Measurements from ENCODE around the gene JRKL. TPM values are rescaled to one million over a fixed set of nuclear protein-coding genes. Genes with fewer than 3 reads are reported as not detected.
"Not testable (repeated sequence)": the region's sequence is repeated elsewhere in the genome, so short reads cannot be mapped to it uniquely, and the experiment has no call there.

The JRKL gene
- total and polyA plus RNA-seq, 2 of the 8 experiments (the other 6 are each of a cell fraction or from before 2014, with no cell fraction given): 1.4 to 4.9 TPM

GRCh38 chr11:96432654-96433053 is 42.8 kb downstream of the JRKL start:
- H2BK120ac ChIP-seq (replicated peaks; ENCODE audit: low read depth, low read length); H2BK12ac ChIP-seq (ENCODE audit: low read depth, low read length); H4K5ac ChIP-seq (ENCODE audit: insufficient read length, low read depth, low read length); H3K9me3 ChIP-seq (ENCODE audit: insufficient read depth in 2 of 2, low read depth in 1 of 2, low read length in 1 of 2); H3K4me3 ChIP-seq (ENCODE audit: extremely low read depth in 1 of 4, insufficient read depth in 2 of 4, low read depth in 3 of 4, low read length in 4 of 4); H3K18ac ChIP-seq (ENCODE audit: extremely low read depth, low read length); H3K56ac ChIP-seq (replicated peaks; ENCODE audit: insufficient read length, low read depth, low read length); H3K4me1 ChIP-seq (replicated peaks in 1 of 4; ENCODE audit: control insufficient read depth in 3 of 4, insufficient read depth in 4 of 4, low read length in 3 of 4); H2BK5ac ChIP-seq (ENCODE audit: low read depth, low read length); H2BK15ac ChIP-seq (ENCODE audit: low read length); H4K8ac ChIP-seq (ENCODE audit: extremely low read depth, insufficient read depth, low read length); FAIRE-seq; H4K20me1 ChIP-seq (replicated peaks in 1 of 2; ENCODE audit: control insufficient read depth in 1 of 2, insufficient read depth in 2 of 2, low read length in 2 of 2); POLR2A ChIA-PET (ENCODE audit: partially characterized antibody); H3K9ac ChIP-seq (replicated peaks in 1 of 4; ENCODE audit: extremely low read depth in 1 of 4, low read depth in 3 of 4, low read length in 3 of 4); H2BK20ac ChIP-seq (ENCODE audit: low read length); H3K36me3 ChIP-seq (ENCODE audit: control insufficient read depth in 2 of 4, insufficient read depth in 4 of 4, low read length in 3 of 4); DNase-seq (ENCODE audit: low read depth in 1 of 2, low spot score in 2 of 2); H3K79me2 ChIP-seq (ENCODE audit: control insufficient read depth in 1 of 2, insufficient read depth in 2 of 2, low read length in 2 of 2); H3K23me2 ChIP-seq (ENCODE audit: low read depth, low read length); H3K14ac ChIP-seq (ENCODE audit: insufficient read length); H3K4ac ChIP-seq (replicated peaks; ENCODE audit: insufficient read length, low read depth, low read length); H3K27ac ChIP-seq (ENCODE audit: low read depth, low read length); H3K27me3 ChIP-seq (replicated peaks in 1 of 4; ENCODE audit: control insufficient read depth in 3 of 4, extremely low read depth in 1 of 4, insufficient read depth in 3 of 4, low read length in 3 of 4); H2AFZ ChIP-seq (ENCODE audit: low read length); H4K91ac ChIP-seq (replicated peaks; ENCODE audit: insufficient read length, low read length); H3K23ac ChIP-seq (ENCODE audit: insufficient read length); H2AK5ac ChIP-seq (ENCODE audit: low read depth, low read length); H3K79me1 ChIP-seq (ENCODE audit: low read depth, low read length); H3K4me2 ChIP-seq (ENCODE audit: insufficient read depth in 1 of 2, low read depth in 2 of 2, low read length in 2 of 2): not testable (repeated sequence)
- TF ChIP-seq KDM1A (IDR thresholded peaks at IDR 0.05; ENCODE audit: borderline replicate concordance, low read length): peak; percentile 79
- CTCF ChIA-PET (ENCODE audit: partially characterized antibody): interaction anchor here (1.3 kb wide), 1 partner anchor 1280 kb away, joined by 5 read pairs; no protein-coding TSS in a partner anchor

MicroRNA genes within 50 kb of the gene (microRNA counts, 767-probe panel; counts per million panel counts)
- microRNA hsa-miR-1260b: 879 counts per million, percentile 95 among the panel's probes with 10 or more counts

Small RNA genes lying within 50 kb of the gene (microRNA-seq; reads per million reads assigned to microRNA genes)
- 0 reads per million in 2 experiments for gene MIR1260B (ENCODE audit: borderline microRNAs expressed in 2 of 2, borderline number of aligned reads in 2 of 2, borderline replicate concordance in 1 of 2)

Small RNA genes lying within 50 kb of the gene (small RNA-seq; reads per million reads assigned to genes)
- gene MIR1260B (ENCODE audit: insufficient read depth): not detected

Other genes starting within 250 kb of the JRKL start
- 6.6 and 6.8 TPM in 2 replicates for gene MAML2, start 46.8 kb upstream of the JRKL start, total RNA-seq (2021; fragmentation: NEBNext Ultra II Directional; extraction: Animal tissue kit (Norgen Biotek cat#: 25700))
- gene MAML2, start 46.8 kb upstream of the JRKL start, polyA plus RNA-seq (2011; rRNA removed): 2.5 and 3.8 TPM in 2 replicates
- 15.2 and 17.0 TPM in 2 replicates for gene CCDC82, start 101 bp upstream of the JRKL start, total RNA-seq (2021; fragmentation: NEBNext Ultra II Directional; extraction: Animal tissue kit (Norgen Biotek cat#: 25700))
- 3.5 and 6.0 TPM in 2 replicates for gene CCDC82, start 101 bp upstream of the JRKL start, polyA plus RNA-seq (2011; rRNA removed)